Right kidney (tissue), 1 donor: ENCODE measurements around the gene ERC2.

Source experiments
- DNase-seq: peaks from one replicate; pipeline ENCODE4 v3.0.0-alpha.2; 2016

ERC2 gene

DNA sequence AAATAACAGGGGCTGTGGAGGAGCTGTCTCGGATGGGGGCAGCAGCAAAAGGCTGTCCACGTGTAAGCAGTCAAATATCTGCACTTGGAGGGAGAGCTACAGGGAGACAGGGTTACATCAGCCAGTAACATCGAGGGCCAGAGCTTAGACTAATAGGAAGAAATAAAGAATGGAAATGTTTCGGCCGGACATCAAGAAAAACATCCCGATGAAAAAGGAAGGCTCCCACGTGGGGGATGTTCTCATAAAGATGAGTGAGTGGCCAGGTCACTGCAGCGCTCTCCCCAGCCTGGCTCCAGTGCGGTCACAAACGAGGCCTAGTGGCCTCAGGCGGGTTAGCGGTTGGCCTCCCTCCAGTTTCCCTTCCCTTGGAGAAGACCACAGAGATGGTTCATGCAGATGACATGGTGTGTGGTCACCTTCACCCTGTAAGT, 925.1 kb downstream of the ERC2 start:
- DNase-seq, result peak; percentile 56

- no peak for DNase-seq
These were observed 926.8 kb downstream of the ERC2 start for GRCh38 chr3:55541456-55541855.

- no peak for DNase-seq
These were observed 927.3 kb downstream of the ERC2 start for GRCh38 chr3:55541016-55541415.

- no peak for DNase-seq
These were observed 927.7 kb downstream of the ERC2 start for GRCh38 chr3:55540579-55540978.

DNA sequence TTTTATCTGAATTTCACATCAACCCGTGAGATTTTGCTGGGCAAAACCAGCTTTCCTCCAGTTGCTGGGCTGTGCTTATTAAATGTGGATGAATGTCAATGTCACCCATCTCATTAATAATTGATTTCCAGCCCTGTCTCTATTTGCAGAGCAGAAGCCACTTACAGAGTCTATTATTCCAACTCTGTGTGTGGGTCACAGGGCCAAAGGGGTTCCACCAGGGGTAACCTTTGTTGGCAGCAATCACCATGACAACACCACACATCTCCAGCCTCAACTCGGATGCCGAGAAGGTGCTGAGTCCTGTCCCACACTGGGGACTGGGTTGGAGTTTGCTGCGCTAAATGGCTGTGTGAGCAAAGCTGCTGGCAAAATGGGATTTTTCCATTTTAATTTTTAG, 930.1 kb downstream of the ERC2 start:
- no peak for DNase-seq

DNA sequence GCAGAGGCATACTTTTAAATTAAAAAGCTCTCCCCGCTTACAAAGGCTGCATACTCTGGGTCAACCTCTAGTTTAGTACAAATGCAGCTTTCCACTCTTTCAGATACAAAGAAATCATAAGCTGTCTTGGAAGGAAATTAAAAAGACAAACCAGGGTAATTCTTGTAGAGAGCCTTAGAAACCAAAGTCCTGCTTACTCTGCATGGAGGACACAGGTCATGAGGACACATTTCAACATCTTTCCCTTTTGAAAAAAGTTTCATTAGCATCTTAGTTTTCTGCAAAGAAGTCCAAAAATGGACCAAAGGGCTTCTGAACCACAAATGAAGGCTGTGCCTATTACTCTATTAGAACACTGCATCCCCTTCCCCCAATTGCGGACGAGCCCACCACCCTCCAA, 930.7 kb downstream of the ERC2 start:
- no peak for DNase-seq

GRCh38 chr3:55537129-55537528, 931.1 kb downstream of the ERC2 start:
- DNase-seq, result no peak

- no peak for DNase-seq
These were observed 933.4 kb downstream of the ERC2 start for GRCh38 chr3:55534876-55535275.

GRCh38 chr3:55532806-55533205, 935.5 kb downstream of the ERC2 start:
- DNase-seq, result no peak

- no peak for DNase-seq
These were observed 936.9 kb downstream of the ERC2 start for GRCh38 chr3:55531321-55531720.

- no peak for DNase-seq
These were observed 940.9 kb downstream of the ERC2 start for GRCh38 chr3:55527361-55527760.

- DNase-seq, result no peak
These were observed 941.8 kb downstream of the ERC2 start for GRCh38 chr3:55526332-55527030.

- no peak for DNase-seq
These were observed 942.8 kb downstream of the ERC2 start for GRCh38 chr3:55525436-55525835.

- no peak for DNase-seq
These were observed 943.6 kb downstream of the ERC2 start for GRCh38 chr3:55524565-55525244.

GRCh38 chr3:55523471-55523870, 944.8 kb downstream of the ERC2 start:
- no peak for DNase-seq

DNA sequence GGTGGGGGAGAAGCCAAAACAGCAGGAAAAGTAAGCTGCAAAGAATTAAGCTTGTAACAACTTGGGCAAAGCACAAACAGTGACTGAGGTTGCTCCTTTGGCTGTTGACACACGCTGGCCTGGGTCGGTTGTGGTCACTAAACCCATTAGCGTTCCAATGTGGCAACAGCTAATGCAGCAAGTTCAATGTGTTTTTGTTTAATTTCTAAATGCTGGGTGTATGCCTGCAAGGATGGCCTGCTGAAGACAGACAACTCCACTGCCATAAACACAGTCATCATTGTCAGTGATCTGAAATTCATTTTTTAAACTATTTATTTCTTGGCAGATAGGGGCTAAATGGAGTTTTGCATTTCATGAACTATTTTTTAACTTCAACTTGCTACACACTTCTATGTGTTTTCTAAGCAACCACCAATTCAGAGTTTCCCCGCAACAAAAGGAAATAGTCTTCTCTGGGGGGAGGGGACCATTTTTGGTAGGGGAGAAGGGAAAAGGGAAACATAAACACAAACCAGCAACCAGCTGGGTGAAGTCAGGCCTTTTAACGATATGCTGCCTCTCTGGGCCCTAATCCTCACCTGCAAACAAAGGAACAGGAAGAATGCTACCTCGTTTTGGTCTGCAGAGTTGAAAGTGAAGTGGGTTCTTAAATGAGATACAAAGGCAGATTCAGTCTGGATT, 946.4 kb downstream of the ERC2 start:
- DNase-seq, result no peak

- DNase-seq, result no peak
These were observed 947.1 kb downstream of the ERC2 start for GRCh38 chr3:55521064-55521737.

DNA sequence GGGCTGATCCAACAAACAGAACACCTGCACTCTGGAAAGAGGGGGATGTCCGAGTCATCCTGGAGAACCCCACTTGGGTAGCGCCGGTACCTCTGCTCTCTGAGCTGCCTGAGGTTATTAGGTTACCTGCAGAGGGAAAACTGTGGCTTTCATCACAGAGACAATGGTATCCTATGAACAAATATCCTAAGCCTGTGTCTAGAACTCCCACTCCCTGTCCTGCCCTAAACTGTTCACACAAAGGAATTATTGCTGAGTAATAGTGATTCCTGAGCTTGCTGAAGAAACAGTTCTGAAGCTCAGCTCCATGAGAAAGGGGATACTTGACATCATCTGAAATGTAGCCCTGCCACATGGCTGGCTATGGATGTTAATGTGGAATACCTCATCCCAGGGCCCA, 949.2 kb downstream of the ERC2 start:
- DNase-seq, result no peak

DNA sequence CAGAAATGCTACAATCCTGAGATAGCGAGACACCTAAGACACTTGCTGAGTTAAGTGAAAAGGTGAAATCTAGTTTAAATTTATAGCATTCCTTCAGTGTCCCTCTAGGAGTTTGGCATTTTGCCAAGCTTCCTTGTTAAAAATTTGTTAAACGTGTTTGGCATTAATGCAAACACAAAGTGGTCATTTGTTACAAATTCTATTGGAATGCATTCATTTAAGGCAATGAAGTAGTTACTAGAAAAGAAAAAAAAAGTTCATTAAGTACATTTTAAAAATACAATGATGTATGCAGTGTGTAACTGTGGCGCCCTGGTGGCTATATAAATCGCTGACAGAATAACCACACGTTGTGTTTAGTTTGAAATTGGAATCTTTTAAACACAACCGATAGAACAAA, 949.8 kb downstream of the ERC2 start:
- DNase-seq, result no peak

GRCh38 chr3:55516392-55517030, 951.8 kb downstream of the ERC2 start:
- no peak for DNase-seq

GRCh38 chr3:55515550-55516246, 952.6 kb downstream of the ERC2 start:
- DNase-seq, result no peak

DNA sequence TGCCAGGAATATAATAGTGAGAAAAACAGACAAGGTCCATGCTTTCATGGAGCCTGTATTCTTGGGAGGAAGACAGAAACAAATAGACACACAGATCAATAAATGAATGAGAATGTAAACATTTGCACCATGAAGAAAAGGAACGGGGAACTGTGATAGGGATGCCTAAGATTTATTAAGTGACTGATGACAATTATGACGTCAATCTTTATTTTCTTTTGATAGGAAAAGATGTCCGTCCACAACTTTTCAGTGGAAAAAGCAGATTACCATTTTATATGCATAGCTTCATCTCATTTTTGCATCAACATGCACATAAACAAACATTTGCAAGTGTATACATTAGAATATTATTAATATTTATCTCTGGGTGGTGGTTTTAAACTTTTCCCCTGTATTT, 953.3 kb downstream of the ERC2 start:
- no peak for DNase-seq
